Testis (tissue), 2 donors: ENCODE data around the gene KIRREL1.

Experiments used
- POLR2A ChIP-seq: fragments of 450-650 bp; IDR thresholded peaks from one replicate; pipeline ENCODE4 v1.6.1; 2017; ENCODE audit warnings: antibody characterized with exemption, mild to moderate bottlenecking, moderate library complexity
- TF ChIP-seq, protein P1 (sequence below), 3 experiments: fragments of 450-650 bp in 2 of 3; fragments of 200-600 bp in 1 of 3; sonication (generic) in 1 of 3; IDR thresholded peaks; one replicate each; pipeline ENCODE4 v1.5.1; 2016 to 2019; ENCODE audit warnings: antibody characterized with exemption in 3 of 3, mild to moderate bottlenecking in 2 of 3, moderate library complexity in 1 of 3

DNA sequence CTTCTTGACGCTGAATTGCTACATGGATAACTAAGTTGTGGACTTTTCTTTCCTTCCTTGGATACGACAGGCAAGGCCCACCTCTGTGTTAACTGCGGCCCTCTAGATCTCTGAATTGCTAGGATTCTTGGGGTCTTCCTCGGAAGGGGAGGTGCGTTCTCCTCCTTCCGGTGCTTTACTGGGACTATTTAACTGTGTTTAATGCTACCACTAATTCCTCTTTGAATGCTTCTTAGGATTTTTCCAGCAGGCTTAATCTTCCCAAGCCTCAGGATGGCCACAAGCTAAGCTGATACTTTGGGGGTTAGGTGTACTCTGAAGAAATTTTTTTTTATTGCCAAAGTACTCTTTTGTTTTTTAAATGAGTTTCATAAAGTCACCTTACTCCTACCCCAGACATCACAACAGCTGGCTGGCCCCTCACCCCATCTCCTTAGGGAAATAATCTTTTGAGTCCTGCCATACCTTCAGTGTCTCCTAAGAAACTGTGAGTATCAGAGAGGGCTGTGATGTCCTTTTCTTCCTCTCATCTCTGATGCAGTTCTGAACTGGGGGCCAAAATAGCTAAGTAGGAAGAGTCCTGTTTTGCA is 21.4 kb downstream of the KIRREL1 start:
- TF ChIP-seq, protein P1, sequence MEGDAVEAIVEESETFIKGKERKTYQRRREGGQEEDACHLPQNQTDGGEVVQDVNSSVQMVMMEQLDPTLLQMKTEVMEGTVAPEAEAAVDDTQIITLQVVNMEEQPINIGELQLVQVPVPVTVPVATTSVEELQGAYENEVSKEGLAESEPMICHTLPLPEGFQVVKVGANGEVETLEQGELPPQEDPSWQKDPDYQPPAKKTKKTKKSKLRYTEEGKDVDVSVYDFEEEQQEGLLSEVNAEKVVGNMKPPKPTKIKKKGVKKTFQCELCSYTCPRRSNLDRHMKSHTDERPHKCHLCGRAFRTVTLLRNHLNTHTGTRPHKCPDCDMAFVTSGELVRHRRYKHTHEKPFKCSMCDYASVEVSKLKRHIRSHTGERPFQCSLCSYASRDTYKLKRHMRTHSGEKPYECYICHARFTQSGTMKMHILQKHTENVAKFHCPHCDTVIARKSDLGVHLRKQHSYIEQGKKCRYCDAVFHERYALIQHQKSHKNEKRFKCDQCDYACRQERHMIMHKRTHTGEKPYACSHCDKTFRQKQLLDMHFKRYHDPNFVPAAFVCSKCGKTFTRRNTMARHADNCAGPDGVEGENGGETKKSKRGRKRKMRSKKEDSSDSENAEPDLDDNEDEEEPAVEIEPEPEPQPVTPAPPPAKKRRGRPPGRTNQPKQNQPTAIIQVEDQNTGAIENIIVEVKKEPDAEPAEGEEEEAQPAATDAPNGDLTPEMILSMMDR (IDR thresholded peaks at IDR 0.05), result no peak
- TF ChIP-seq POLR2A, result no peak
